ENCODE results near the gene NKX2-3. TPM values are rescaled to one million over a fixed set of nuclear protein-coding genes. Genes with fewer than 3 reads are reported as not detected.

The NKX2-3 gene
- polyA plus RNA-seq, 2 of the 4 experiments (the other 2 are of a cell fraction): not detected

- FAIRE-seq: no peak
- ATAC-seq: no peak
Observed at GRCh38 chr10:99531696-99532593, 797 bp upstream of the NKX2-3 start.

GRCh38 chr10:99533496-99534449 is 1.0 kb downstream of the NKX2-3 start:
- CTCF ChIA-PET: interaction anchor here (1.3 to 3.6 kb wide), 3 partner anchors 10 to 27 kb away, joined by 5 to 14 read pairs (median 9); no protein-coding TSS in a partner anchor
- no peak for DNase-seq (ENCODE audit: low read depth in 1 of 2, low spot score in 1 of 2)
- POLR2A ChIA-PET: no interaction called here
- no peak for FAIRE-seq
- TF ChIP-seq RFX5 (IDR thresholded peaks at IDR 0.05): no peak
- no peak for TF ChIP-seq FOXS1 (CRISPR knock-in tag; IDR thresholded peaks at IDR 0.05)
- no peak for TF ChIP-seq NFE2L2 (conservative IDR thresholded peaks at IDR 0.05; ENCODE audit: low read length)
- no peak for TF ChIP-seq JUNB (IDR thresholded peaks at IDR 0.05)
- no peak for TF ChIP-seq ZFP36 (IDR thresholded peaks at IDR 0.05; ENCODE audit: borderline replicate concordance, partially characterized antibody)
- no peak for TF ChIP-seq MAX (IDR thresholded peaks at IDR 0.05)
- no peak; a peak in 1 of 6 replicates for ATAC-seq
- Histone ChIP-seq H3K9me3 (no peaks in the 10 kb centered on the region), H3K4me1 (0 out of 3 replicates have a peak, but pooled peaks cover 3% of the 10 kb centered on the region), H3K4me2 (peak overlapping the region; percentile 100), H3K4me3 (peak overlapping the region; percentile 70), H3K27ac (no peak overlapping the region)
- 74% methylated on average over 38 of the region's 38 CpGs for WGBS (ENCODE audit: missing lambda C conversion rate)

More at GRCh38 chr10:99531696-99532593, 797 bp upstream of the NKX2-3 start:
- H3K4me1 ChIP-seq: 0 out of 3 replicates have a peak, but pooled peaks cover 3% of the 10 kb centered on the region
- no peak overlapping the region for H3K27ac ChIP-seq
- ChIA-PET CTCF (interaction anchor here (1.2 to 3.6 kb wide), 4 partner anchors 10 to 96 kb away, joined by 3 to 14 read pairs (median 5); no protein-coding TSS in a partner anchor), POLR2A (no interaction called here)
- WGBS (ENCODE audit: missing lambda C conversion rate): 85% methylated on average over 25 of the region's 25 CpGs
- TF ChIP-seq SMC3 (IDR thresholded peaks at IDR 0.05) (no peak), NR3C1 (IDR thresholded peaks at IDR 0.05) (no peak), FOSL2 (IDR thresholded peaks at IDR 0.05) (no peak), FOSL2 (CRISPR knock-in tag; IDR thresholded peaks at IDR 0.05) (no peak), ZC3H11A (IDR thresholded peaks at IDR 0.05) (no peak), BHLHE40 (IDR thresholded peaks at IDR 0.05; ENCODE audit: low read depth, low read length) (no peak), CEBPB (IDR thresholded peaks at IDR 0.05) (no peak), FOXS1 (CRISPR knock-in tag; IDR thresholded peaks at IDR 0.05) (no peak), HOXB13 (CRISPR knock-in tag; IDR thresholded peaks at IDR 0.05; ENCODE audit: low read depth) (no peak), MYC (IDR thresholded peaks at IDR 0.05; ENCODE audit: borderline replicate concordance, low read length) (no peak), JUN (IDR thresholded peaks at IDR 0.05) (no peak)
- no peaks in the 10 kb centered on the region for H3K9me3 ChIP-seq
- H3K4me2 ChIP-seq: peak overlapping the region; percentile 100
- DNase-seq (ENCODE audit: low read depth in 1 of 2, low spot score in 1 of 2): no peak
- peak overlapping the region; percentile 70; the same call in 1 of the 3 replicates for H3K4me3 ChIP-seq

GRCh38 chr10:99534450-99534938 is 1.8 kb downstream of the NKX2-3 start:
- DNase-seq (ENCODE audit: low read depth in 1 of 2, low spot score in 1 of 2) (no peak), ATAC-seq (no peak), FAIRE-seq (no peak)
- H3K4me3 ChIP-seq: peak overlapping the region; percentile 34; the same call in 1 of the 3 replicates
- no peak overlapping the region for H3K27ac ChIP-seq
- H3K4me1 ChIP-seq: 0 out of 3 replicates have a peak, but pooled peaks cover 3% of the 10 kb centered on the region
- WGBS (ENCODE audit: missing lambda C conversion rate): 93% methylated on average over 24 of the region's 26 CpGs
- no peak for TF ChIP-seq NR3C1 (IDR thresholded peaks at IDR 0.05)
- TF ChIP-seq FOXS1 (CRISPR knock-in tag; IDR thresholded peaks at IDR 0.05): no peak
- TF ChIP-seq RAD21 (conservative IDR thresholded peaks at IDR 0.05 in 1 of 2, IDR thresholded peaks at IDR 0.05 in 1 of 2): no peak
- no peak for TF ChIP-seq HOXB13 (CRISPR knock-in tag; IDR thresholded peaks at IDR 0.05; ENCODE audit: low read depth)
- TF ChIP-seq NFE2L2 (conservative IDR thresholded peaks at IDR 0.05; ENCODE audit: low read length): no peak
- TF ChIP-seq GATA3 (IDR thresholded peaks at IDR 0.05; ENCODE audit: borderline replicate concordance): no peak
- no peak for TF ChIP-seq REST (IDR thresholded peaks at IDR 0.05)
- TF ChIP-seq MYC (IDR thresholded peaks at IDR 0.05; ENCODE audit: borderline replicate concordance, low read length): no peak
- TF ChIP-seq HES2 (IDR thresholded peaks at IDR 0.05): no peak
- no peak for TF ChIP-seq RNF2 (IDR thresholded peaks at IDR 0.05; ENCODE audit: borderline replicate concordance, low read depth)
- TF ChIP-seq HOXA7 (CRISPR knock-in tag; IDR thresholded peaks at IDR 0.05): no peak
- TF ChIP-seq FOSL2 (IDR thresholded peaks at IDR 0.05): no peak
- TF ChIP-seq FOSL2 (CRISPR knock-in tag; IDR thresholded peaks at IDR 0.05): no peak
- TF ChIP-seq TFCP2L1 (CRISPR knock-in tag; IDR thresholded peaks at IDR 0.05): no peak
- no peak for TF ChIP-seq MAX (IDR thresholded peaks at IDR 0.05)
- no peak for TF ChIP-seq RCOR1 (IDR thresholded peaks at IDR 0.05; ENCODE audit: low read depth, low read length)
- POLR2A ChIA-PET: no interaction called here
- CTCF ChIA-PET: interaction anchor here (1.3 to 3.6 kb wide), 4 partner anchors 14 to 99 kb away, joined by 4 to 14 read pairs (median 8); no protein-coding TSS in a partner anchor
- H3K4me2 ChIP-seq: peak overlapping the region; percentile 69
- no peaks in the 10 kb centered on the region for H3K9me3 ChIP-seq

Data from A549 (cell line).